ENCODE results near the gene SLC13A5. TPM values are rescaled to one million over a fixed set of nuclear protein-coding genes. Genes with fewer than 3 reads are reported as not detected.

SLC13A5 gene
- under 1 TPM; 0.10 to 0.36 TPM for total RNA-seq
- polyA plus RNA-seq, result not detected
- long read RNA-seq, donor 1, full-length matches to known transcripts, result 1 of 2 reads
- long read RNA-seq, donor 1, partial matches to known transcripts, result 1 of 2 reads
- long read RNA-seq, donor 1, other reads (novel, unspliced or antisense), result 0 of 2 reads
- long read RNA-seq, donor 2, partial matches to known transcripts, result 0 of 1 reads
- long read RNA-seq, donor 2, other reads (novel, unspliced or antisense), result 1 of 1 reads

GRCh38 chr17:6713130-6713917, at the start of gene SLC13A5:
TSS of gene SLC13A5 (minus strand) at chr17:6713369. CDS start at chr17:6713333, 36 bp downstream.
- intact Hi-C loops (cut with DNase I), result no loop called here
- H3K4me1 ChIP-seq (ENCODE audit: control insufficient read depth in 1 of 2, insufficient read depth in 2 of 2, low read length in 2 of 2), result no peaks in the 10 kb centered on the region
- H3K27me3 ChIP-seq (ENCODE audit: control insufficient read depth in 1 of 2, insufficient read depth in 2 of 2, low read length in 1 of 2), result no peaks in the 10 kb centered on the region
- DNase-seq (peak in 1 of 2 donors; percentile 74), ATAC-seq (ENCODE audit: low FRiP score) (peak; percentile 29)
- no peak within 1 kb of the TSS for H3K27ac ChIP-seq (ENCODE audit: low read depth in 1 of 2, low read length in 2 of 2)
- H3K9me3 ChIP-seq (ENCODE audit: control insufficient read depth, low read length), result peaks cover 5% of the 10 kb centered on the region
- WGBS, 2 donors, result 2% methylated on average over 61 to 71 of the region's 71 CpGs
- H3K36me3 ChIP-seq (ENCODE audit: control insufficient read depth in 1 of 2, insufficient read depth in 2 of 2, low read length in 1 of 2), result no peaks in the 10 kb centered on the region
- H3K4me3 ChIP-seq (ENCODE audit: low read length in 2 of 2), result no peak within 1 kb of the TSS

- Histone ChIP-seq H3K9me3 (ENCODE audit: control insufficient read depth, low read length) (no peaks in the 10 kb centered on the region), H3K27ac (ENCODE audit: low read depth in 1 of 2, low read length in 2 of 2) (no peak overlapping the region), H3K4me3 (ENCODE audit: low read length in 2 of 2) (no peak overlapping the region), H3K4me1 (ENCODE audit: control insufficient read depth in 1 of 2, insufficient read depth in 2 of 2, low read length in 2 of 2) (no peaks in the 10 kb centered on the region), H3K27me3 (ENCODE audit: control insufficient read depth in 1 of 2, insufficient read depth in 2 of 2, low read length in 1 of 2) (no peaks in the 10 kb centered on the region), H3K36me3 (ENCODE audit: control insufficient read depth in 1 of 2, insufficient read depth in 2 of 2, low read length in 1 of 2) (peaks cover 0 to 3% of the 10 kb centered on the region in 2 donors)
- WGBS, 2 donors, result 83 to 85% methylated on average over 8 of the region's 8 CpGs
- intact Hi-C loops (cut with DNase I), result no loop called here
- DNase-seq (no peak), ATAC-seq (ENCODE audit: low FRiP score) (no peak)
These were observed 48.6 kb upstream of the SLC13A5 start for GRCh38 chr17:6761779-6762178.

GRCh38 chr17:6757747-6758146, 44.6 kb upstream of the SLC13A5 start:
- H3K27ac ChIP-seq (ENCODE audit: low read depth in 1 of 2, low read length in 2 of 2), result no peak overlapping the region
- intact Hi-C loops (cut with DNase I), result no loop called here
- H3K27me3 ChIP-seq (ENCODE audit: control insufficient read depth in 1 of 2, insufficient read depth in 2 of 2, low read length in 1 of 2), result no peaks in the 10 kb centered on the region
- 93 to 94% methylated on average over 2 of the region's 2 CpGs for WGBS, 2 donors
- no peaks in the 10 kb centered on the region for H3K36me3 ChIP-seq (ENCODE audit: control insufficient read depth in 1 of 2, insufficient read depth in 2 of 2, low read length in 1 of 2)
- DNase-seq (no peak), ATAC-seq (ENCODE audit: low FRiP score) (no peak)
- H3K4me3 ChIP-seq (ENCODE audit: low read length in 2 of 2), result no peak overlapping the region
- H3K9me3 ChIP-seq (ENCODE audit: control insufficient read depth, low read length), result no peaks in the 10 kb centered on the region
- H3K4me1 ChIP-seq (ENCODE audit: control insufficient read depth in 1 of 2, insufficient read depth in 2 of 2, low read length in 2 of 2), result no peaks in the 10 kb centered on the region

- 65 to 72% methylated on average over 13 of the region's 13 CpGs for WGBS, 2 donors
- H3K4me1 ChIP-seq (ENCODE audit: control insufficient read depth in 1 of 2, insufficient read depth in 2 of 2, low read length in 2 of 2), result no peaks in the 10 kb centered on the region
- intact Hi-C loops (cut with DNase I), result no loop called here
These were observed 43.4 kb upstream of the SLC13A5 start for GRCh38 chr17:6756425-6757031.

GRCh38 chr17:6755731-6756184, 42.6 kb upstream of the SLC13A5 start, which contains the start of gene XAF1:
TSS of gene XAF1 (plus strand) at chr17:6756046. CDS start at chr17:6756079, 33 bp downstream.
- Histone ChIP-seq H3K4me3 (ENCODE audit: low read length in 2 of 2) (peak within 1 kb of the TSS in 1 of 2 donors; percentile 20), H3K4me1 (ENCODE audit: control insufficient read depth in 1 of 2, insufficient read depth in 2 of 2, low read length in 2 of 2) (no peaks in the 10 kb centered on the region), H3K9me3 (ENCODE audit: control insufficient read depth, low read length) (no peaks in the 10 kb centered on the region), H3K27ac (ENCODE audit: low read depth in 1 of 2, low read length in 2 of 2) (peak within 1 kb of the TSS in 1 of 2 donors; percentile 3), H3K36me3 (ENCODE audit: control insufficient read depth in 1 of 2, insufficient read depth in 2 of 2, low read length in 1 of 2) (no peaks in the 10 kb centered on the region), H3K27me3 (ENCODE audit: control insufficient read depth in 1 of 2, insufficient read depth in 2 of 2, low read length in 1 of 2) (no peaks in the 10 kb centered on the region)
- ATAC-seq (ENCODE audit: low FRiP score) (peak; percentile 49), DNase-seq (peak in 1 of 2 donors; percentile 62)
- WGBS, 2 donors, result 11 to 22% methylated on average over 14 of the region's 14 CpGs
- intact Hi-C loops (cut with DNase I), result no loop called here

More at GRCh38 chr17:6756425-6757031, 43.4 kb upstream of the SLC13A5 start:
- Histone ChIP-seq H3K27me3 (ENCODE audit: control insufficient read depth in 1 of 2, insufficient read depth in 2 of 2, low read length in 1 of 2) (no peaks in the 10 kb centered on the region), H3K36me3 (ENCODE audit: control insufficient read depth in 1 of 2, insufficient read depth in 2 of 2, low read length in 1 of 2) (no peaks in the 10 kb centered on the region), H3K27ac (ENCODE audit: low read depth in 1 of 2, low read length in 2 of 2) (no peak overlapping the region), H3K9me3 (ENCODE audit: control insufficient read depth, low read length) (no peaks in the 10 kb centered on the region), H3K4me3 (ENCODE audit: low read length in 2 of 2) (peak overlapping the region in 1 of 2 donors; percentile 20)
- no peak for DNase-seq
- no peak for ATAC-seq (ENCODE audit: low FRiP score)

- Histone ChIP-seq H3K27ac (ENCODE audit: low read depth in 1 of 2, low read length in 2 of 2) (peak overlapping the region in 1 of 2 donors; percentile 0), H3K4me3 (ENCODE audit: low read length in 2 of 2) (peak overlapping the region in 1 of 2 donors; percentile 19), H3K36me3 (ENCODE audit: control insufficient read depth in 1 of 2, insufficient read depth in 2 of 2, low read length in 1 of 2) (no peaks in the 10 kb centered on the region), H3K27me3 (ENCODE audit: control insufficient read depth in 1 of 2, insufficient read depth in 2 of 2, low read length in 1 of 2) (no peaks in the 10 kb centered on the region), H3K4me1 (ENCODE audit: control insufficient read depth in 1 of 2, insufficient read depth in 2 of 2, low read length in 2 of 2) (no peaks in the 10 kb centered on the region), H3K9me3 (ENCODE audit: control insufficient read depth, low read length) (no peaks in the 10 kb centered on the region)
- intact Hi-C loops (cut with DNase I), result no loop called here
- no peak for ATAC-seq (ENCODE audit: low FRiP score)
- peak in 1 of 2 donors; percentile 76 for DNase-seq
- WGBS, 2 donors, result 28 to 31% methylated on average over 5 of the region's 5 CpGs
These were observed 42.1 kb upstream of the SLC13A5 start for GRCh38 chr17:6755281-6755680.

GRCh38 chr17:6753546-6753945, 40.4 kb upstream of the SLC13A5 start:
- Histone ChIP-seq H3K4me1 (ENCODE audit: control insufficient read depth in 1 of 2, insufficient read depth in 2 of 2, low read length in 2 of 2) (no peaks in the 10 kb centered on the region), H3K36me3 (ENCODE audit: control insufficient read depth in 1 of 2, insufficient read depth in 2 of 2, low read length in 1 of 2) (no peaks in the 10 kb centered on the region), H3K27ac (ENCODE audit: low read depth in 1 of 2, low read length in 2 of 2) (no peak overlapping the region), H3K4me3 (ENCODE audit: low read length in 2 of 2) (no peak overlapping the region), H3K27me3 (ENCODE audit: control insufficient read depth in 1 of 2, insufficient read depth in 2 of 2, low read length in 1 of 2) (no peaks in the 10 kb centered on the region), H3K9me3 (ENCODE audit: control insufficient read depth, low read length) (no peaks in the 10 kb centered on the region)
- DNase-seq (no peak), ATAC-seq (ENCODE audit: low FRiP score) (no peak)
- intact Hi-C loops (cut with DNase I), result no loop called here
- 75 to 79% methylated on average over 6 of the region's 6 CpGs for WGBS, 2 donors

GRCh38 chr17:6753006-6753445, 39.9 kb upstream of the SLC13A5 start:
- Histone ChIP-seq H3K27ac (ENCODE audit: low read depth in 1 of 2, low read length in 2 of 2) (peak overlapping the region in 1 of 2 donors; percentile 5), H3K4me1 (ENCODE audit: control insufficient read depth in 1 of 2, insufficient read depth in 2 of 2, low read length in 2 of 2) (no peaks in the 10 kb centered on the region)

More at GRCh38 chr17:6753006-6753445, 39.9 kb upstream of the SLC13A5 start:
- no peaks in the 10 kb centered on the region for H3K36me3 ChIP-seq (ENCODE audit: control insufficient read depth in 1 of 2, insufficient read depth in 2 of 2, low read length in 1 of 2)
- intact Hi-C loops (cut with DNase I), result no loop called here
- H3K4me3 ChIP-seq (ENCODE audit: low read length in 2 of 2), result no peak overlapping the region
- WGBS, 2 donors, result 13 to 15% methylated on average over 9 of the region's 9 CpGs
- H3K9me3 ChIP-seq (ENCODE audit: control insufficient read depth, low read length), result no peaks in the 10 kb centered on the region
- H3K27me3 ChIP-seq (ENCODE audit: control insufficient read depth in 1 of 2, insufficient read depth in 2 of 2, low read length in 1 of 2), result no peaks in the 10 kb centered on the region
- ATAC-seq (ENCODE audit: low FRiP score), result peak; percentile 74
- DNase-seq, result peak; percentile 77 to 84
